ENCODE results near the gene ZFYVE21.

ZFYVE21 gene

DNA sequence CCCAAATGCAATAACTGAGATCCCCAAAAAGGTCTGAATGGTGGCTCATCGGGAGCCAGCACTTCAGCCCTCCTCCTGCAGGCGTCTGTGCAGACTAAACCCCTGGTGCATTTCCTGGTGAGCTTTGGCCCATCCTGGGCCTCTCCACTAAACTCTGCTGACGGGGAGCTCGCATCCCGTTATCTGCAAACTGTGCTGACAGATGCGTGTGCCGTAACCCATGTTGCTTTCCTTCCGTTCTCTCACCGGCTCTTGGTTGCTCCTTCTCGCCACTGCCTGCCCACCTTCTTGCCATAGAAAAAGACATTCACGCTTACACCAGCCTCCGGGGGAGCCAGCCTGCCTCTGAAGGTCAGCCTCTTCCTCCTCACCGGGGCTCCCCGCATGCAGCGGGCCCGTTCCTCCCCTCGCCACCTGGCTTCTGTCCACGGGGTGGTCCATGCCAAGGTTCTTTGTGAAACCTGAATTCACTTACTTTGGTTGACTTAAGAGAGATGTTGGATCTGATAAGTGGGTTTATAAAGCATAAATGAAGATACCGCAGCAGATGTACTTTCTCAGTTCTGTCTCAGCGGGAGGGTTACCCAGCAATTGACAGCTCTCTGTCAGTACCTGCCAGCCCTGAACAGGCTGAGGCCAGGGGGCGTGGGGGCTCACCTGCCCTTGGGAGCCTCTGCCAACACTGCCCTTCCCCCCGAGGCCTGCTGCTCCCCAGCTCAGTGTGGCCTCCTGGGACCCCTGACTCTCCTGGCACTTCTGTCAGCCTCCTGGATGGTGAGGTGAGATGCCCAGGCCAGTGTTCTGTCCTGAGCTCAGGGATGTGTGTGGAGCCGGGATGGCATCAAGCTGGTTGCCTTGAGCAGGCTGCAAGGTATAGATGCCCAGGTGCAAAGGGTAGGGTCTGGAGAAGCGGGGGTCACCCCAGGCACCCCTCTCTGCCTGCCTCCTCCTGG, 14.2 kb downstream of the ZFYVE21 start:
- Histone ChIP-seq H3K36me3 (ENCODE audit: control insufficient read depth, low read length) (peaks cover 26% of the 10 kb centered on the region), H3K27ac (ENCODE audit: low read depth, low read length) (no peak overlapping the region)

GRCh38 chr14:103730490-103731035, 15.0 kb downstream of the ZFYVE21 start:
- Histone ChIP-seq H3K79me2 (ENCODE audit: control insufficient read depth, low read length) (no peaks in the 10 kb centered on the region), H3F3A (ENCODE audit: control insufficient read depth, insufficient read depth) (no peaks in the 10 kb centered on the region), H3K9me3 (ENCODE audit: control insufficient read depth, insufficient read depth, low read length) (no peaks in the 10 kb centered on the region), H3K4me2 (ENCODE audit: low read length) (no peak overlapping the region), H3K27ac (ENCODE audit: low read depth, low read length) (no peak overlapping the region), H3K27me3 (ENCODE audit: control insufficient read depth, low read length) (no peaks in the 10 kb centered on the region), H4K20me1 (ENCODE audit: control insufficient read depth, insufficient read depth, low read depth, low read length) (no peaks in the 10 kb centered on the region), H3K4me1 (ENCODE audit: control insufficient read depth, low read length) (no peaks in the 10 kb centered on the region), H3K36me3 (ENCODE audit: control insufficient read depth, low read length) (peaks cover 26% of the 10 kb centered on the region), H3K4me3 (ENCODE audit: low read length) (no peak overlapping the region), H3K9me2 (replicated peaks; ENCODE audit: control insufficient read depth, low read length) (no peaks in the 10 kb centered on the region)
- TF ChIP-seq CTCF (IDR thresholded peaks at IDR 0.05; ENCODE audit: low read depth, low read length, poor library complexity, severe bottlenecking) (no peak), EZH2phosphoT487 (IDR thresholded peaks at IDR 0.05; ENCODE audit: borderline replicate concordance, low read length) (no peak)

More for the DNA sequence above, 14.2 kb downstream of the ZFYVE21 start:
- no peaks in the 10 kb centered on the region for H3K9me2 ChIP-seq (replicated peaks; ENCODE audit: control insufficient read depth, low read length)
- H4K20me1 ChIP-seq (ENCODE audit: control insufficient read depth, insufficient read depth, low read depth, low read length): no peaks in the 10 kb centered on the region
- H3F3A ChIP-seq (ENCODE audit: control insufficient read depth, insufficient read depth): no peaks in the 10 kb centered on the region
- no peak for TF ChIP-seq CTCF (IDR thresholded peaks at IDR 0.05; ENCODE audit: low read depth, low read length, poor library complexity, severe bottlenecking)
- TF ChIP-seq EZH2phosphoT487 (IDR thresholded peaks at IDR 0.05; ENCODE audit: borderline replicate concordance, low read length): no peak
- no peak overlapping the region for H3K4me3 ChIP-seq (ENCODE audit: low read length)
- no peaks in the 10 kb centered on the region for H3K27me3 ChIP-seq (ENCODE audit: control insufficient read depth, low read length)
- no peaks in the 10 kb centered on the region for H3K4me1 ChIP-seq (ENCODE audit: control insufficient read depth, low read length)
- no peaks in the 10 kb centered on the region for H3K79me2 ChIP-seq (ENCODE audit: control insufficient read depth, low read length)
- no peak overlapping the region for H3K4me2 ChIP-seq (ENCODE audit: low read length)
- H3K9me3 ChIP-seq (ENCODE audit: control insufficient read depth, insufficient read depth, low read length): no peaks in the 10 kb centered on the region

- H3K36me3 ChIP-seq (ENCODE audit: control insufficient read depth, low read length): peaks cover 26% of the 10 kb centered on the region
- no peaks in the 10 kb centered on the region for H3F3A ChIP-seq (ENCODE audit: control insufficient read depth, insufficient read depth)
- H3K9me3 ChIP-seq (ENCODE audit: control insufficient read depth, insufficient read depth, low read length): no peaks in the 10 kb centered on the region
- no peaks in the 10 kb centered on the region for H3K4me1 ChIP-seq (ENCODE audit: control insufficient read depth, low read length)
- H3K4me2 ChIP-seq (ENCODE audit: low read length): no peak overlapping the region
- no peaks in the 10 kb centered on the region for H3K79me2 ChIP-seq (ENCODE audit: control insufficient read depth, low read length)
- H3K9me2 ChIP-seq (replicated peaks; ENCODE audit: control insufficient read depth, low read length): no peaks in the 10 kb centered on the region
- H3K4me3 ChIP-seq (ENCODE audit: low read length): no peak overlapping the region
- H3K27ac ChIP-seq (ENCODE audit: low read depth, low read length): no peak overlapping the region
- H4K20me1 ChIP-seq (ENCODE audit: control insufficient read depth, insufficient read depth, low read depth, low read length): no peaks in the 10 kb centered on the region
- H3K27me3 ChIP-seq (ENCODE audit: control insufficient read depth, low read length): no peaks in the 10 kb centered on the region
- TF ChIP-seq EZH2phosphoT487 (IDR thresholded peaks at IDR 0.05; ENCODE audit: borderline replicate concordance, low read length) (no peak), CTCF (IDR thresholded peaks at IDR 0.05; ENCODE audit: low read depth, low read length, poor library complexity, severe bottlenecking) (no peak)
Observed at GRCh38 chr14:103731481-103731880, 15.9 kb downstream of the ZFYVE21 start.

Measured in DOHH2 (cell line).